ENCODE results near the gene CWC22.

DNA sequence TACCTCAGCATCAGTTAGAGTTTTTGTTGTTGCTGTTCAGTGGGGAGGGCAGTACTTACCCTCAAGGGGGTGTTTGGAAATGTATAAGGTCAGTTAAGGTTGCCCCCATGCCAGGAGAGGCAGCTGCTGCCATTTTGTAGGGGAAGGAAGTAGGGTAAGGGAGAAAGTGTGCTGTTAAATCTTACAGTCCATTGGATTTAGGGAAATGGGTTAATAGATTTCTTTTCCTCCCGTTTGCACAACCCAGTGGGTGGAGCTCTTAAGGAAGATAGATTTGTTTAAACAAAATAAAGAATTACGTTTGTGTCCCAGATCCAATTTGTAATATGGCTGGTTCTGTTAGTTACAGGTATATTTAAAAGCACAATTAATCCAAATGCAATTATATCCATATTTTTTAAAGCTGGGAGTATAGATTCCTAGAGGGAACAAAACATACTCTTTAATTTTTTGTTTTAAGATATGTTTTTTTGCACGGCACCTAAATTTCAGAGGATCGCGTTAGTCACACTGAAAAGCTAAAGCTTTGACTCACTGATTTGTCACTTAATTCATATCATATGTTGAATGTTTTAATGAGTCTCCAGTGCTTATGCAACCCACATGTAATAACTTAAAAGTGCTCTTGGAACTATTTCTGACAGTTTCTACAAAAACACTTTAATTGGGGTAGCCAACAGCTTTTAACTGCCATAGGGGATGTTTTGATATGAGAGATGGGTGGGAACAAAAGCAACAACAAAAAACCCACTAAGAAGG is 9.0 kb upstream of the CWC22 start:
- TF ChIP-seq CTCF (IDR thresholded peaks at IDR 0.05; ENCODE audit: extremely low read depth in 1 of 2, insufficient read depth in 1 of 2, low read depth in 1 of 2, low read length in 2 of 2) (no peak), MYC (IDR thresholded peaks at IDR 0.05; ENCODE audit: low read depth, low read length) (no peak), EZH2 (IDR thresholded peaks at IDR 0.05; ENCODE audit: borderline replicate concordance, low read depth, low read length, severe bottlenecking) (no peak), POLR2A (IDR thresholded peaks at IDR 0.05; ENCODE audit: low read depth, low read length) (no peak), JUN (IDR thresholded peaks at IDR 0.05; ENCODE audit: borderline replicate concordance, insufficient read depth, insufficient read length, low read depth) (no peak), POLR2AphosphoS5 (IDR thresholded peaks at IDR 0.05; ENCODE audit: insufficient read depth, low read depth, low read length) (no peak), MAX (IDR thresholded peaks at IDR 0.05; ENCODE audit: insufficient read depth, insufficient read length) (no peak), GATA2 (IDR thresholded peaks at IDR 0.05; ENCODE audit: insufficient read depth, insufficient read length, low read depth, low read length) (no peak), FOS (IDR thresholded peaks at IDR 0.05; ENCODE audit: borderline replicate concordance, insufficient read depth, low read length) (no peak)
